HepG2 (cell line): ENCODE data around the gene ATAD3C. TPM values are rescaled to one million over a fixed set of nuclear protein-coding genes. Genes with fewer than 3 reads are reported as not detected.

ENCODE experiments used
- ARNT ChIP-seq: fragments of 450-650 bp; IDR thresholded peaks from 2 replicates; pipeline ENCODE4 v1.6.1; 2017
- ATRX ChIP-seq: sonication (generic); formaldehyde crosslinking; IDR thresholded peaks from 2 replicates; pipeline ENCODE4 v1.4.0; 2020; ENCODE audit warnings: missing genetic modification reagents, borderline replicate concordance
- CBX1 ChIP-seq: IDR thresholded peaks from one replicate; pipeline ENCODE4 v1.6.1; 2016; ENCODE audit warnings: antibody characterized with exemption, low read depth
- DNMT3B ChIP-seq: conservative IDR thresholded peaks from 2 replicates; pipeline ENCODE4 v1.6.1; 2016; ENCODE audit warnings: missing biosample characterization, control low read depth
- EP300 ChIP-seq, 3 experiments: sonication (generic) in 1 of 3; formaldehyde crosslinking in 1 of 3; IDR thresholded peaks; 2 replicates each; pipeline versions ENCODE4 v1.5.1 to v1.6.1; 2011 to 2020; ENCODE audit warnings: low read depth in 2 of 3, low read length in 2 of 3, borderline replicate concordance in 1 of 3, improper control_type of control experiment in 1 of 3, mild to moderate bottlenecking in 1 of 3, missing genetic modification reagents in 1 of 3, moderate library complexity in 1 of 3
- NFYB ChIP-seq: sonication (generic); formaldehyde crosslinking; IDR thresholded peaks from 2 replicates; pipeline ENCODE4 v1.4.0; 2020; ENCODE audit warnings: missing genetic modification reagents
- NR2F2 ChIP-seq: IDR thresholded peaks from 2 replicates; pipeline ENCODE4 v1.6.1; 2012; ENCODE audit warnings: low read depth, inconsistent platforms, borderline replicate concordance
- SUZ12 ChIP-seq: fragments of 150-350 bp; IDR thresholded peaks from 2 replicates; pipeline ENCODE4 v1.6.1; 2014; ENCODE audit warnings: low read depth, low read length
- TMF1 ChIP-seq: sonication (generic); formaldehyde crosslinking; IDR thresholded peaks from 2 replicates; pipeline ENCODE4 v1.8.1; 2022; ENCODE audit warnings: low read depth, missing genetic modification reagents
- U2AF1 ChIP-seq: fragments of 200-400 bp; formaldehyde crosslinking; optimal IDR thresholded peaks from 2 replicates; pipeline ENCODE3; 2017; ENCODE audit warnings: mild to moderate bottlenecking, low read depth, low read length
- ZNF530 ChIP-seq: sonication (generic); formaldehyde crosslinking; IDR thresholded peaks from 2 replicates; pipeline ENCODE4 v1.5.0; 2020; ENCODE audit warnings: low read depth, mild to moderate bottlenecking, missing genetic modification reagents
- ZNF569 ChIP-seq: sonication (generic); formaldehyde crosslinking; IDR thresholded peaks from 2 replicates; pipeline ENCODE4 v1.5.0; 2020; ENCODE audit warnings: mild to moderate bottlenecking, missing genetic modification reagents, moderate library complexity, borderline replicate concordance
- ZNF652 ChIP-seq: IDR thresholded peaks from 2 replicates; pipeline ENCODE4 v1.6.1; 2016; ENCODE audit warnings: low read depth, borderline replicate concordance
- polyA plus RNA-seq, 8 experiments: library from polyadenylated mRNA; depleted of rRNA in 3 of 8; stranded (reverse) in 7 of 8; unstranded in 1 of 8; fragments of >200 nt; fragmentation: Illumina TruSeq in 4 of 8; extraction: Trizol in 4 of 8; gene quantifications; 2 replicates each; pipeline versions ENCODE4 v1.2.1 to v1.2.3, GENCODE V29; 2011 to 2016; ENCODE audit warnings: low read depth in 4 of 8, missing spikeins in 1 of 8, mixed read lengths in 1 of 8; ENCODE audit not compliant: insufficient read depth in 1 of 8
- total RNA-seq, 5 experiments: library from RNA; depleted of rRNA; stranded (reverse); fragments of >200 nt; fragmentation: Illumina TruSeq; extraction: Trizol; gene quantifications; 2 replicates each; pipeline ENCODE4 v1.2.3, GENCODE V29; 2016; ENCODE audit warnings: low read depth in 1 of 5
- TF ChIP-seq, protein P1 (sequence below): sonication (generic); formaldehyde crosslinking; IDR thresholded peaks from 2 replicates; pipeline ENCODE4 v1.5.1; 2020; ENCODE audit warnings: mild to moderate bottlenecking, missing genetic modification reagents, borderline replicate concordance
- TF ChIP-seq, protein P2 (sequence below): sonication (generic); formaldehyde crosslinking; IDR thresholded peaks from 2 replicates; pipeline ENCODE4 v1.5.0; 2020; ENCODE audit warnings: missing genetic modification reagents
- TF ChIP-seq, protein P3 (sequence below): IDR thresholded peaks from 2 replicates; pipeline ENCODE4 v1.6.1; 2016; ENCODE audit warnings: low read depth, control low read depth
- TF ChIP-seq, protein P4 (sequence below): fragments of 450-650 bp; IDR thresholded peaks from 2 replicates; pipeline ENCODE4 v1.6.1; 2017
- TF ChIP-seq, protein P5 (sequence below): sonication (generic); formaldehyde crosslinking; IDR thresholded peaks from 2 replicates; pipeline ENCODE4 v1.8.0; 2022; ENCODE audit warnings: missing genetic modification reagents, mild to moderate bottlenecking, inconsistent platforms, borderline replicate concordance

Gene ATAD3C
- total and polyA plus RNA-seq, 2 of the 13 experiments (the other 11 are each of a cell fraction or from before 2014, with no cell fraction given): 2.4 to 3.2 TPM

DNA sequence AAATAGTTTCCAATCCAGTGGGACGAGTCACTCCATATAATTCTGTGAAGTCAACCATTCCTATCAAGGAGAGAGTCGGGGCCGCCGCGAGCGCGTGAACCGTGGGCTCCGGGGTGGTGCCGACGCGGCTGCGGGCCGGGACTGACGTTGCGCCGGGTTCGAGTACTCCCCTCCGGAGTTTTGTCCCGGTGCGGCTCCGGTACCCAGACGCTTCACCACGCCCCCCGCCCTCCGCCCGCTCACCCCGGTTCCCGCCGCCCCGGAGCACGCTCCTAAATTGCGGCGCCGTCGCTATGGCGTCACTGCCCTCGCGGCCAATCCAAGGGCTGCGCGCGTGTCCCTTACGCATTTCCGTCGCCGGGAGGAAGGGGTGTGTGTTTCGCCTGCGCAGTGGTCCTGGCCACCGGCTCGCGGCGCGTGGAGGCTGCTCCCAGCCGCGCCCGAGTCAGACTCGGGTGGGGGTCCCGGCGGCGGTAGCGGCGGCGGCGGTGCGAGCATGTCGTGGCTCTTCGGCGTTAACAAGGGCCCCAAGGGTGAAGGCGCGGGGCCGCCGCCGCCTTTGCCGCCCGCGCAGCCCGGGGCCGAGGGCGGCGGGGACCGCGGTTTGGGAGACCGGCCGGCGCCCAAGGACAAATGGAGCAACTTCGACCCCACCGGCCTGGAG lies 22.0 kb downstream of the ATAD3C start, which contains the start of gene ATAD3B (continued):
- TF ChIP-seq, protein P1, sequence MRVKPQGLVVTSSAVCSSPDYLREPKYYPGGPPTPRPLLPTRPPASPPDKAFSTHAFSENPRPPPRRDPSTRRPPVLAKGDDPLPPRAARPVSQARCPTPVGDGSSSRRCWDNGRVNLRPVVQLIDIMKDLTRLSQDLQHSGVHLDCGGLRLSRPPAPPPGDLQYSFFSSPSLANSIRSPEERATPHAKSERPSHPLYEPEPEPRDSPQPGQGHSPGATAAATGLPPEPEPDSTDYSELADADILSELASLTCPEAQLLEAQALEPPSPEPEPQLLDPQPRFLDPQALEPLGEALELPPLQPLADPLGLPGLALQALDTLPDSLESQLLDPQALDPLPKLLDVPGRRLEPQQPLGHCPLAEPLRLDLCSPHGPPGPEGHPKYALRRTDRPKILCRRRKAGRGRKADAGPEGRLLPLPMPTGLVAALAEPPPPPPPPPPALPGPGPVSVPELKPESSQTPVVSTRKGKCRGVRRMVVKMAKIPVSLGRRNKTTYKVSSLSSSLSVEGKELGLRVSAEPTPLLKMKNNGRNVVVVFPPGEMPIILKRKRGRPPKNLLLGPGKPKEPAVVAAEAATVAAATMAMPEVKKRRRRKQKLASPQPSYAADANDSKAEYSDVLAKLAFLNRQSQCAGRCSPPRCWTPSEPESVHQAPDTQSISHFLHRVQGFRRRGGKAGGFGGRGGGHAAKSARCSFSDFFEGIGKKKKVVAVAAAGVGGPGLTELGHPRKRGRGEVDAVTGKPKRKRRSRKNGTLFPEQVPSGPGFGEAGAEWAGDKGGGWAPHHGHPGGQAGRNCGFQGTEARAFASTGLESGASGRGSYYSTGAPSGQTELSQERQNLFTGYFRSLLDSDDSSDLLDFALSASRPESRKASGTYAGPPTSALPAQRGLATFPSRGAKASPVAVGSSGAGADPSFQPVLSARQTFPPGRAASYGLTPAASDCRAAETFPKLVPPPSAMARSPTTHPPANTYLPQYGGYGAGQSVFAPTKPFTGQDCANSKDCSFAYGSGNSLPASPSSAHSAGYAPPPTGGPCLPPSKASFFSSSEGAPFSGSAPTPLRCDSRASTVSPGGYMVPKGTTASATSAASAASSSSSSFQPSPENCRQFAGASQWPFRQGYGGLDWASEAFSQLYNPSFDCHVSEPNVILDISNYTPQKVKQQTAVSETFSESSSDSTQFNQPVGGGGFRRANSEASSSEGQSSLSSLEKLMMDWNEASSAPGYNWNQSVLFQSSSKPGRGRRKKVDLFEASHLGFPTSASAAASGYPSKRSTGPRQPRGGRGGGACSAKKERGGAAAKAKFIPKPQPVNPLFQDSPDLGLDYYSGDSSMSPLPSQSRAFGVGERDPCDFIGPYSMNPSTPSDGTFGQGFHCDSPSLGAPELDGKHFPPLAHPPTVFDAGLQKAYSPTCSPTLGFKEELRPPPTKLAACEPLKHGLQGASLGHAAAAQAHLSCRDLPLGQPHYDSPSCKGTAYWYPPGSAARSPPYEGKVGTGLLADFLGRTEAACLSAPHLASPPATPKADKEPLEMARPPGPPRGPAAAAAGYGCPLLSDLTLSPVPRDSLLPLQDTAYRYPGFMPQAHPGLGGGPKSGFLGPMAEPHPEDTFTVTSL (CRISPR knock-in tag): no peak
- no peak for TF ChIP-seq DNMT3B (CRISPR knock-in tag)
- TF ChIP-seq ZNF530 (CRISPR knock-in tag): no peak
- TF ChIP-seq, protein P2, sequence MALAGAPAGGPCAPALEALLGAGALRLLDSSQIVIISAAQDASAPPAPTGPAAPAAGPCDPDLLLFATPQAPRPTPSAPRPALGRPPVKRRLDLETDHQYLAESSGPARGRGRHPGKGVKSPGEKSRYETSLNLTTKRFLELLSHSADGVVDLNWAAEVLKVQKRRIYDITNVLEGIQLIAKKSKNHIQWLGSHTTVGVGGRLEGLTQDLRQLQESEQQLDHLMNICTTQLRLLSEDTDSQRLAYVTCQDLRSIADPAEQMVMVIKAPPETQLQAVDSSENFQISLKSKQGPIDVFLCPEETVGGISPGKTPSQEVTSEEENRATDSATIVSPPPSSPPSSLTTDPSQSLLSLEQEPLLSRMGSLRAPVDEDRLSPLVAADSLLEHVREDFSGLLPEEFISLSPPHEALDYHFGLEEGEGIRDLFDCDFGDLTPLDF (CRISPR knock-in tag): peak; percentile 84; the same call in 1 of the 2 replicates
- TF ChIP-seq EP300 (IDR thresholded peaks at IDR 0.05; ENCODE audit: low read depth in 2 of 2, low read length in 2 of 2): no peak
- TF ChIP-seq EP300 (CRISPR knock-in tag; IDR thresholded peaks at IDR 0.05; ENCODE audit: borderline replicate concordance): no peak
- no peak for TF ChIP-seq ZNF569 (CRISPR knock-in tag)
- TF ChIP-seq U2AF1: no peak
- no peak for TF ChIP-seq TMF1 (CRISPR knock-in tag)
- TF ChIP-seq, protein P3, sequence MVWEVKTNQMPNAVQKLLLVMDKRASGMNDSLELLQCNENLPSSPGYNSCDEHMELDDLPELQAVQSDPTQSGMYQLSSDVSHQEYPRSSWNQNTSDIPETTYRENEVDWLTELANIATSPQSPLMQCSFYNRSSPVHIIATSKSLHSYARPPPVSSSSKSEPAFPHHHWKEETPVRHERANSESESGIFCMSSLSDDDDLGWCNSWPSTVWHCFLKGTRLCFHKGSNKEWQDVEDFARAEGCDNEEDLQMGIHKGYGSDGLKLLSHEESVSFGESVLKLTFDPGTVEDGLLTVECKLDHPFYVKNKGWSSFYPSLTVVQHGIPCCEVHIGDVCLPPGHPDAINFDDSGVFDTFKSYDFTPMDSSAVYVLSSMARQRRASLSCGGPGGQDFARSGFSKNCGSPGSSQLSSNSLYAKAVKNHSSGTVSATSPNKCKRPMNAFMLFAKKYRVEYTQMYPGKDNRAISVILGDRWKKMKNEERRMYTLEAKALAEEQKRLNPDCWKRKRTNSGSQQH (CRISPR knock-in tag): peak; percentile 73
- no peak for TF ChIP-seq ARNT
- TF ChIP-seq ATRX (CRISPR knock-in tag): no peak
- no peak for TF ChIP-seq SUZ12
- no peak for TF ChIP-seq NR2F2
- no peak for TF ChIP-seq CBX1
- TF ChIP-seq NFYB: peak; percentile 94
- TF ChIP-seq, protein P4, sequence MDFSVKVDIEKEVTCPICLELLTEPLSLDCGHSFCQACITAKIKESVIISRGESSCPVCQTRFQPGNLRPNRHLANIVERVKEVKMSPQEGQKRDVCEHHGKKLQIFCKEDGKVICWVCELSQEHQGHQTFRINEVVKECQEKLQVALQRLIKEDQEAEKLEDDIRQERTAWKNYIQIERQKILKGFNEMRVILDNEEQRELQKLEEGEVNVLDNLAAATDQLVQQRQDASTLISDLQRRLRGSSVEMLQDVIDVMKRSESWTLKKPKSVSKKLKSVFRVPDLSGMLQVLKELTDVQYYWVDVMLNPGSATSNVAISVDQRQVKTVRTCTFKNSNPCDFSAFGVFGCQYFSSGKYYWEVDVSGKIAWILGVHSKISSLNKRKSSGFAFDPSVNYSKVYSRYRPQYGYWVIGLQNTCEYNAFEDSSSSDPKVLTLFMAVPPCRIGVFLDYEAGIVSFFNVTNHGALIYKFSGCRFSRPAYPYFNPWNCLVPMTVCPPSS: no peak
- no peak for TF ChIP-seq ZNF652 (CRISPR knock-in tag)
- TF ChIP-seq, protein P5, sequence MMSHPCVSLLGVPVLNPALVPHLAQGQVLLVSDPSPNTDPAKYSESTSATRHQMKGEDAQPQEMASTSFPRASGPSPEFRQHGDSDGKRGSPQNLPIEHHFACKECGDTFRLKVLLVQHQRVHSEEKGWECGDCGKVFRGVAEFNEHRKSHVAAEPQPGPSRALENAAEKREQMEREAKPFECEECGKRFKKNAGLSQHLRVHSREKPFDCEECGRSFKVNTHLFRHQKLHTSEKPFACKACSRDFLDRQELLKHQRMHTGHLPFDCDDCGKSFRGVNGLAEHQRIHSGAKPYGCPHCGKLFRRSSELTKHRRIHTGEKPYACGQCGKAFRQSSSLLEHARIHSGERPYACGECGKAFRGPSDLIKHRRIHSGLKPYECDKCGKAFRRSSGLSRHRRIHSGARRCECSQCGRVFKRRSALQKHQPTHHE (CRISPR knock-in tag): no peak
